Esophagus squamous epithelium (tissue), 5 donors: Measurements from ENCODE around the gene PFKP. TPM values are rescaled to one million over a fixed set of nuclear protein-coding genes. Genes with fewer than 3 reads are reported as not detected.

Experiments used
- DNase-seq: peaks from one replicate; lab custom pipeline; 2025; lab: John Stamatoyannopoulos, UW
- H3K27ac ChIP-seq, 4 donors: fragments of 200-600 bp; sonication (generic); one replicate each; pipeline ENCODE4 v1.5.1; 2016 to 2019; ENCODE audit warnings: mild to moderate bottlenecking in 1 of 4
- H3K27me3 ChIP-seq, 4 donors: fragments of 200-600 bp; sonication (generic); 1 replicate in 3 of 4; 2 replicates in 1 of 4; pipeline versions ENCODE4 v1.5.1 to v1.6.0; 2017 to 2021; ENCODE audit warnings: antibody characterized with exemption in 1 of 4
- H3K36me3 ChIP-seq, 3 donors: fragments of 200-600 bp; sonication (generic); one replicate each; pipeline ENCODE4 v1.5.1; 2016 to 2019
- H3K4me1 ChIP-seq, 3 donors: fragments of 200-600 bp; sonication (generic); one replicate each; pipeline ENCODE4 v1.5.1; 2017 to 2019
- H3K4me3 ChIP-seq, 4 donors: fragments of 200-600 bp; sonication (generic); 1 replicate in 3 of 4; 2 replicates in 1 of 4; pipeline ENCODE4 v1.5.1; 2016 to 2019; ENCODE audit warnings: mild to moderate bottlenecking in 2 of 4, moderate library complexity in 1 of 4
- H3K9me3 ChIP-seq, 3 donors: fragments of 200-600 bp; sonication (generic); one replicate each; pipeline ENCODE4 v1.5.1; 2016 to 2019
- CTCF ChIP-seq, 6 experiments: fragments of 450-650 bp in 4 of 6; fragments of 200-600 bp in 2 of 6; sonication (generic) in 2 of 6; IDR thresholded peaks; one replicate each; pipeline ENCODE4 v1.5.1; 2016 to 2019; ENCODE audit warnings: antibody characterized with exemption in 6 of 6, mild to moderate bottlenecking in 4 of 6, moderate library complexity in 4 of 6
- POLR2A ChIP-seq, 4 donors: fragments of 450-650 bp; IDR thresholded peaks; one replicate each; pipeline ENCODE4 v1.6.1; 2017; ENCODE audit warnings: antibody characterized with exemption in 4 of 4, mild to moderate bottlenecking in 4 of 4, moderate library complexity in 3 of 4
- WGBS, 2 donors: methylation state at CpG; one replicate each; pipeline ENCODE4 v1.1.5; 2018; 5-methylcytosine and 5-hydroxymethylcytosine counted together
- intact Hi-C: fragments of 100-400 bp; cut with DNase I; formaldehyde crosslinking; loops from one replicate; pipeline ENCODE4 v1.15.0; 2022
- total RNA-seq, 4 donors: library from RNA; depleted of rRNA; stranded (reverse); fragments of >200 nt; gene quantifications; one replicate each; pipeline ENCODE4 v1.1.0, GENCODE V29; 2016
- donor health status: DM: yes; HTN: yes; CAD: no.

Gene PFKP
- total RNA-seq, 4 donors from 2014 or later: 69.7 to 94.0 (median 86.4) TPM

- H3K27ac ChIP-seq: no peak overlapping the region
- no peaks in the 10 kb centered on the region for H3K9me3 ChIP-seq
- H3K4me1 ChIP-seq: peaks cover 0 to 6% (median 0%) of the 10 kb centered on the region in 3 donors
- H3K36me3 ChIP-seq: peaks cover 0 to 59% (median 0%) of the 10 kb centered on the region in 3 donors
- no peak for DNase-seq
- no peaks in the 10 kb centered on the region for H3K27me3 ChIP-seq
- intact Hi-C loops: no loop called here
- 84 to 93% methylated on average over 5 to 6 of the region's 8 CpGs for WGBS, 2 donors
- H3K4me3 ChIP-seq: no peak overlapping the region
- TF ChIP-seq POLR2A (IDR thresholded peaks at IDR 0.05) (no peak), CTCF (IDR thresholded peaks at IDR 0.05) (no peak)
These were observed 14.1 kb downstream of the PFKP start for GRCh38 chr10:3081383-3081981.

GRCh38 chr10:3082290-3082689 is 14.9 kb downstream of the PFKP start:
- Histone ChIP-seq H3K36me3 (peaks cover 0 to 62% (median 0%) of the 10 kb centered on the region in 3 donors), H3K4me3 (no peak overlapping the region), H3K27ac (no peak overlapping the region), H3K4me1 (peaks cover 0 to 9% (median 0%) of the 10 kb centered on the region in 3 donors), H3K9me3 (no peaks in the 10 kb centered on the region), H3K27me3 (no peaks in the 10 kb centered on the region)
- DNase-seq: no peak
- no peak for TF ChIP-seq POLR2A (IDR thresholded peaks at IDR 0.05)
- TF ChIP-seq CTCF (IDR thresholded peaks at IDR 0.05): no peak
- intact Hi-C loops: no loop called here
- 92 to 100% methylated on average over 2 to 3 of the region's 15 CpGs for WGBS, 2 donors

GRCh38 chr10:3085785-3086567 is 18.6 kb downstream of the PFKP start:
- Histone ChIP-seq H3K27me3 (no peaks in the 10 kb centered on the region), H3K9me3 (no peaks in the 10 kb centered on the region), H3K4me1 (peaks cover 7 to 26% (median 7%) of the 10 kb centered on the region in 3 donors), H3K4me3 (no peak overlapping the region), H3K27ac (peak overlapping the region in 2 of 4 donors; percentile 9 to 16), H3K36me3 (peaks cover 0 to 61% (median 0%) of the 10 kb centered on the region in 3 donors)
- no peak for DNase-seq
- 72 to 81% methylated on average over 12 to 14 of the region's 20 CpGs for WGBS, 2 donors
- no peak for TF ChIP-seq CTCF (IDR thresholded peaks at IDR 0.05)
- TF ChIP-seq POLR2A (IDR thresholded peaks at IDR 0.05): no peak
- intact Hi-C loops: no loop called here

- Histone ChIP-seq H3K27me3 (no peaks in the 10 kb centered on the region), H3K4me1 (peaks cover 17 to 66% (median 23%) of the 10 kb centered on the region in 3 donors), H3K4me3 (no peak overlapping the region), H3K27ac (peak overlapping the region; percentile 42 to 87 (median 75)), H3K36me3 (peaks cover 0 to 32% (median 0%) of the 10 kb centered on the region in 3 donors), H3K9me3 (no peaks in the 10 kb centered on the region)
- DNase-seq: no peak
- 81 to 96% methylated on average over 7 to 11 of the region's 12 CpGs for WGBS, 2 donors
- TF ChIP-seq POLR2A (IDR thresholded peaks at IDR 0.05) (no peak), CTCF (IDR thresholded peaks at IDR 0.05) (no peak)
- intact Hi-C loops: no loop called here
These were observed 23.0 kb downstream of the PFKP start for GRCh38 chr10:3090388-3090787.
